IMR-90 (cell line): ENCODE data around the gene SLC27A1. TPM values are rescaled to one million over a fixed set of nuclear protein-coding genes. Genes with fewer than 3 reads are reported as not detected.
A peak's percentile ranks its signal among the peaks of the same experiment; 100 is the strongest.

Experiments used
- ATAC-seq: fragments of 200-7000 bp; cut with Tn5 transposase; 2 replicates; pipeline ENCODE4 v1.9.1; 2020; ENCODE audit warnings: low read depth, mild to moderate bottlenecking, moderate library complexity
- BruUV-seq: library from RNA; stranded (reverse); fragments of 400-500 nt; replicated peaks from 2 replicates; lab custom pipeline; 2021; lab: Mats Ljungman, UMichigan
- CTCF ChIA-PET: fragments of 300-600 bp; formaldehyde crosslinking; extraction: SDS; loops from one replicate; lab custom pipeline; 2021; ENCODE audit warnings: antibody characterized with exemption; lab: Yijun Ruan, JAX
- POLR2A ChIA-PET: fragments of 300-600 bp; sonication (Branson Sonifier 250); formaldehyde crosslinking; loops from one replicate; lab custom pipeline; 2022; ENCODE audit warnings: antibody characterized with exemption; ENCODE audit not compliant: unreplicated experiment; lab: Charles Lee
- DNase-seq: peaks from one replicate; pipeline ENCODE4 v3.0.0; 2013
- H2AFZ ChIP-seq: replicated peaks from 2 replicates; pipeline ENCODE3; 2013; ENCODE audit warnings: low read length, mild to moderate bottlenecking; ENCODE audit not compliant: poor library complexity
- H2AK5ac ChIP-seq: 2 replicates; pipeline ENCODE4 v1.6.1; 2013; ENCODE audit warnings: low read depth, low read length, inconsistent platforms
- H2AK9ac ChIP-seq: replicated peaks from 2 replicates; pipeline ENCODE3; 2013; ENCODE audit warnings: mild to moderate bottlenecking, low read depth, low read length, moderate library complexity; ENCODE audit not compliant: poor library complexity
- H2BK120ac ChIP-seq: 2 replicates; pipeline ENCODE4 v1.6.1; 2013; ENCODE audit warnings: low read depth, low read length, inconsistent platforms
- H2BK15ac ChIP-seq: 3 replicates; pipeline ENCODE4 v1.6.1; 2013; ENCODE audit warnings: low read depth, low read length, inconsistent platforms
- H2BK20ac ChIP-seq: 2 replicates; pipeline ENCODE4 v1.6.1; 2013; ENCODE audit warnings: low read depth, mild to moderate bottlenecking, inconsistent platforms, low read length, moderate library complexity
- H2BK5ac ChIP-seq: 2 replicates; pipeline ENCODE4 v1.6.1; 2013; ENCODE audit warnings: mild to moderate bottlenecking, low read depth, low read length, inconsistent platforms; ENCODE audit not compliant: poor library complexity, severe bottlenecking
- H3K14ac ChIP-seq: replicated peaks from 2 replicates; pipeline ENCODE4 v1.6.1; 2013; ENCODE audit warnings: low read depth, low read length, inconsistent platforms
- H3K18ac ChIP-seq: 2 replicates; pipeline ENCODE4 v1.6.1; 2013; ENCODE audit warnings: low read depth, low read length, control low read depth
- H3K23ac ChIP-seq: 2 replicates; pipeline ENCODE4 v1.6.1; 2013; ENCODE audit warnings: low read depth, low read length, inconsistent platforms
- H3K27ac ChIP-seq: 2 replicates; pipeline ENCODE4 v1.5.1; 2013; ENCODE audit warnings: mild to moderate bottlenecking, control low read depth, low read length; ENCODE audit not compliant: insufficient read depth
- H3K27me3 ChIP-seq: 2 replicates; pipeline ENCODE4 v1.6.1; 2013; ENCODE audit warnings: low read length; ENCODE audit not compliant: control insufficient read depth, insufficient read depth
- H3K36me3 ChIP-seq: 2 replicates; pipeline ENCODE4 v1.6.1; 2013; ENCODE audit warnings: low read length, mixed read lengths; ENCODE audit not compliant: control insufficient read depth, insufficient read depth
- H3K4ac ChIP-seq: 2 replicates; pipeline ENCODE4 v1.6.1; 2013; ENCODE audit warnings: low read depth, low read length, inconsistent platforms
- H3K4me1 ChIP-seq: 2 replicates; pipeline ENCODE4 v1.6.1; 2013; ENCODE audit warnings: low read length, mixed read lengths; ENCODE audit not compliant: control insufficient read depth, insufficient read depth
- H3K4me2 ChIP-seq: 2 replicates; pipeline ENCODE4 v1.6.1; 2013; ENCODE audit warnings: low read depth, mild to moderate bottlenecking, control low read depth, low read length, moderate library complexity
- H3K4me3 ChIP-seq: 2 replicates; pipeline ENCODE4 v1.5.1; 2013; ENCODE audit warnings: low read depth, mild to moderate bottlenecking, control low read depth, low read length, moderate library complexity; ENCODE audit not compliant: insufficient read depth
- H3K56ac ChIP-seq: 2 replicates; pipeline ENCODE4 v1.6.1; 2013; ENCODE audit warnings: low read length, inconsistent platforms; ENCODE audit not compliant: insufficient read depth; ENCODE audit errors: extremely low read depth
- H3K79me1 ChIP-seq, 2 experiments: 2 replicates each; pipeline ENCODE4 v1.6.1; 2013; ENCODE audit warnings: low read length in 2 of 2, inconsistent platforms in 1 of 2, low read depth in 1 of 2
- H3K9ac ChIP-seq: 2 replicates; pipeline ENCODE4 v1.6.1; 2013; ENCODE audit warnings: low read depth, low read length, control low read depth
- H3K9me1 ChIP-seq: 2 replicates; pipeline ENCODE4 v1.6.1; 2013; ENCODE audit warnings: low read length, inconsistent platforms; ENCODE audit not compliant: insufficient read depth
- H3K9me3 ChIP-seq: 2 replicates; pipeline ENCODE4 v1.6.1; 2013; ENCODE audit warnings: low read length; ENCODE audit not compliant: control insufficient read depth, insufficient read depth
- H4K20me1 ChIP-seq: 2 replicates; pipeline ENCODE4 v1.6.1; 2013; ENCODE audit warnings: low read length, inconsistent platforms; ENCODE audit not compliant: insufficient read depth
- H4K5ac ChIP-seq: 2 replicates; pipeline ENCODE4 v1.6.1; 2013; ENCODE audit warnings: mild to moderate bottlenecking, low read depth, low read length, control low read depth
- H4K8ac ChIP-seq, 2 experiments: 2 replicates each; pipeline ENCODE4 v1.6.1; 2013; ENCODE audit warnings: low read depth in 2 of 2, low read length in 2 of 2, control low read depth in 1 of 2, inconsistent platforms in 1 of 2
- H4K91ac ChIP-seq: 2 replicates; pipeline ENCODE4 v1.6.1; 2013; ENCODE audit warnings: low read depth, low read length, inconsistent platforms; ENCODE audit not compliant: insufficient read depth
- CHD1 ChIP-seq: IDR thresholded peaks from 2 replicates; pipeline ENCODE4 v1.6.1; 2012; ENCODE audit warnings: low read depth, low read length, improper control_type of control experiment
- MAFK ChIP-seq: IDR thresholded peaks from 2 replicates; pipeline ENCODE4 v1.6.1; 2012; ENCODE audit warnings: low read depth, low read length, improper control_type of control experiment
- RAD21 ChIP-seq: IDR thresholded peaks from 2 replicates; pipeline ENCODE4 v1.6.1; 2012; ENCODE audit warnings: low read length, improper control_type of control experiment
- SMC3 ChIP-seq: fragments of 150-350 bp; IDR thresholded peaks from 2 replicates; pipeline ENCODE4 v1.6.1; 2016; ENCODE audit warnings: low read depth, mild to moderate bottlenecking, antibody characterized with exemption, low read length, moderate library complexity
- WGBS, 2 experiments: methylation state at CpG; one replicate each; pipeline versions ENCODE4 v1.1.5 to v1.1.7; 2013; ENCODE audit warnings: missing lambda C conversion rate in 2 of 2; ENCODE audit not compliant: insufficient read length in 1 of 2; ENCODE audit errors: extremely low coverage in 2 of 2; 5-methylcytosine and 5-hydroxymethylcytosine counted together
- dilution Hi-C: fragments of 300-500 bp; cut with HindIII; formaldehyde crosslinking; loops from one replicate; pipeline ENCODE4 v1.14.3; 2018; ENCODE audit warnings: low sequenced_read_pairs; ENCODE audit not compliant: unreplicated experiment
- in situ Hi-C: fragments of 300-500 bp; cut with MboI; formaldehyde crosslinking; loops from 3 replicates; pipeline ENCODE4 v1.14.3; 2019; ENCODE audit warnings: low sequenced_read_pairs, inconsistent platforms, mixed read lengths
- intact Hi-C: fragments of 100-400 bp; cut with micrococcal nuclease; formaldehyde crosslinking; loops from 2 replicates; pipeline ENCODE4 v1.10.0; 2022
- polyA plus RNA-seq, 3 experiments: library from polyadenylated mRNA; depleted of rRNA; stranded (reverse); fragments of >200 nt; gene quantifications; 2 replicates each; pipeline ENCODE4 v1.2.3, GENCODE V29; 2012; ENCODE audit warnings: low replicate concordance in 1 of 3
- total RNA-seq: library from RNA; depleted of rRNA; stranded (reverse); fragments of >200 nt; gene quantifications from 2 replicates; pipeline ENCODE4 v1.2.3, GENCODE V29; 2012

The SLC27A1 gene
- total and polyA plus RNA-seq, 2 of the 4 experiments (the other 2 are of a cell fraction) = 4.8 to 12.9 TPM

DNA sequence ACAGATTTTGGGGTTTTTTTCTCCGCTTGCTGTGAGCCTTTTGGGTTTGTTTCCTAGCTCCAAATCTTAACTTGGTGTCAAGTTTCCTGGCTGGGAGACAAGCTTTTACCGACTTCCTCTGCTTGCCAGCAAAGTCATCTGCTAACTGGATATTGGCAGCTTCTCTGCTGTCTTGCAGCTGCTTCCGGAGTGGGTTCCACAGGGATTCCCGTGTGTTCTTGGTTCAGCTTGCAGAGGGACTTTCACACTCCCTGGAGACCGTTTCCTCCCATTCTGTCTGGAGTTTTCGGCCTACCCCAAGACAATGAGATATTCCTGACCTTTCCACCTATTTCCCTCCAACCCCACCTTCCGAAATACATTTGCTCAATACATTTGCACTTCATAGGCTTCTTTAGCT is 82.9 kb downstream of the SLC27A1 start:
- peak overlapping the region; percentile 28; the same call in 1 of the 2 replicates for H3K27ac ChIP-seq
- H3K18ac ChIP-seq = peak overlapping the region; percentile 7; the same call in 1 of the 2 replicates
- H4K91ac ChIP-seq = no peak overlapping the region
- H2BK15ac ChIP-seq = peak overlapping the region; percentile 55; the same call in 1 of the 3 replicates
- dilution Hi-C loops (no loop called here), intact Hi-C loops (loop anchor here (10.0 kb wide), 1 partner anchor 158 kb away; the partner anchor contains the start of gene CCDC194), in situ Hi-C loops (no loop called here)
- H2BK120ac ChIP-seq = peak overlapping the region; percentile 58
- peak overlapping the region; percentile 37 for H2AK9ac ChIP-seq
- POLR2A ChIA-PET = interaction anchor here (0.6 kb wide), 1 partner anchor 17 kb away, joined by 6 read pairs; no protein-coding TSS in a partner anchor
- 0 out of 2 replicates have a peak overlapping the region, but pooled peaks have one; percentile 47 for H3K14ac ChIP-seq
- BruUV-seq = no TSS peak
- no peak overlapping the region for H3K4me3 ChIP-seq
- no peaks in the 10 kb centered on the region for H4K20me1 ChIP-seq
- H3K9me1 ChIP-seq = peaks cover 4% of the 10 kb centered on the region; the same call in 1 of the 2 replicates
- H3K4me2 ChIP-seq = peak overlapping the region; percentile 42
- no peaks in the 10 kb centered on the region for H3K27me3 ChIP-seq
- H3K23ac ChIP-seq = peak overlapping the region; percentile 71; the same call in 1 of the 2 replicates
- H2BK5ac ChIP-seq = peak overlapping the region; percentile 78
- H2AK5ac ChIP-seq = peak overlapping the region; percentile 50; the same call in 1 of the 2 replicates
- H3K9me3 ChIP-seq = no peaks in the 10 kb centered on the region
- H3K56ac ChIP-seq = peak overlapping the region; percentile 27; the same call in 1 of the 2 replicates
- peaks cover 3 to 18% of the 10 kb centered on the region in 2 experiments; a peak in 2 of 4 replicates for H3K79me1 ChIP-seq
- H4K5ac ChIP-seq = peak overlapping the region; percentile 31; the same call in 1 of the 2 replicates
- DNase-seq = peak; percentile 95
- peak overlapping the region in 1 of 2 experiments; percentile 90; a peak in 2 of 4 replicates for H4K8ac ChIP-seq
- H3K4me1 ChIP-seq = no peaks in the 10 kb centered on the region
- peak overlapping the region; percentile 88 for H2AFZ ChIP-seq
- H3K4ac ChIP-seq = peak overlapping the region; percentile 58; the same call in 1 of the 2 replicates
- no peak for TF ChIP-seq SMC3
- TF ChIP-seq RAD21 = no peak
- no peak for TF ChIP-seq CHD1
- TF ChIP-seq MAFK = no peak
- H3K36me3 ChIP-seq = 0 out of 2 replicates have a peak, but pooled peaks cover 3% of the 10 kb centered on the region
- ATAC-seq = no peak
- peak overlapping the region; percentile 7; the same call in 1 of the 2 replicates for H3K9ac ChIP-seq
- peak overlapping the region; percentile 66; the same call in 1 of the 2 replicates for H2BK20ac ChIP-seq
- CTCF ChIA-PET = interaction anchor here (1.2 kb wide), 1 partner anchor 57 kb away, joined by 3 read pairs; no protein-coding TSS in a partner anchor
- WGBS, 2 experiments = 19% methylated on average over 4 of the region's 7 CpGs; no CpG with 5 or more reads in 1 of the 2 experiments
